Hepatocyte (in vitro differentiated cells): Measurements from ENCODE around the gene SND1.

Experiments used
- CTCF ChIP-seq: fragments of 200-600 bp; sonication (generic); IDR thresholded peaks from 2 replicates; pipeline ENCODE4 v1.5.1; 2016; ENCODE audit warnings: antibody characterized with exemption, mild to moderate bottlenecking; ENCODE audit not compliant: poor library complexity
- EZH2 ChIP-seq: fragments of 200-600 bp; sonication (generic); IDR thresholded peaks from 2 replicates; pipeline ENCODE4 v1.6.1; 2016; ENCODE audit warnings: antibody characterized with exemption, mild to moderate bottlenecking, borderline replicate concordance
- EZH2phosphoT487 ChIP-seq: fragments of 200-600 bp; sonication (generic); IDR thresholded peaks from one replicate; pipeline ENCODE4 v1.6.1; 2018; ENCODE audit warnings: antibody characterized with exemption, mild to moderate bottlenecking, low read depth, moderate library complexity; ENCODE audit not compliant: unreplicated experiment, severe bottlenecking

GRCh38 chr7:128069373-128070364 is 417.7 kb downstream of the SND1 start:
- no peak for TF ChIP-seq CTCF
- no peak for TF ChIP-seq EZH2phosphoT487
- no peak for TF ChIP-seq EZH2
